Bronchial epithelial cell (primary cell): ENCODE results near the gene LDAH. TPM values are rescaled to one million over a fixed set of nuclear protein-coding genes. Genes with fewer than 3 reads are reported as not detected.

ENCODE experiments used
- DNase-seq: peaks from one replicate; pipeline ENCODE4 v3.0.0-alpha.2; 2010; ENCODE audit warnings: low read depth
- FAIRE-seq: peaks from 2 replicates; lab custom pipeline; 2011; peaks lifted over from hg19 to GRCh38; lab: Jason Lieb, UNC
- H3K27me3 ChIP-seq: 2 replicates; pipeline ENCODE4 v1.5.1; 2011; ENCODE audit warnings: low read length; ENCODE audit not compliant: control insufficient read depth, insufficient read depth
- H3K36me3 ChIP-seq: 2 replicates; pipeline ENCODE4 v1.5.1; 2011; ENCODE audit warnings: low read length; ENCODE audit not compliant: control insufficient read depth, insufficient read depth
- H3K4me3 ChIP-seq: 2 replicates; pipeline ENCODE4 v1.5.1; 2011; ENCODE audit warnings: mild to moderate bottlenecking, low read depth, low read length, control low read depth
- total RNA-seq: library from RNA; depleted of rRNA; stranded (reverse); fragments of >200 nt; gene quantifications from 2 replicates; pipeline ENCODE4 v1.2.1, GENCODE V29; 2014
- TF ChIP-seq, protein P1 (sequence below): IDR thresholded peaks from 2 replicates; pipeline ENCODE4 v1.5.1; 2011; ENCODE audit warnings: mild to moderate bottlenecking, moderate library complexity, low read length, control low read depth, inconsistent platforms; ENCODE audit not compliant: insufficient read depth, severe bottlenecking

Gene LDAH
- total RNA-seq, 1 donor from 2014 or later, result 8.4 TPM

GRCh38 chr2:20668451-20668850, 154.4 kb downstream of the LDAH start:
- FAIRE-seq (no peak), DNase-seq (no peak)
- Histone ChIP-seq H3K36me3 (no peaks in the 10 kb centered on the region), H3K27me3 (peaks cover 43% of the 10 kb centered on the region), H3K4me3 (no peak overlapping the region)
- TF ChIP-seq, protein P1, sequence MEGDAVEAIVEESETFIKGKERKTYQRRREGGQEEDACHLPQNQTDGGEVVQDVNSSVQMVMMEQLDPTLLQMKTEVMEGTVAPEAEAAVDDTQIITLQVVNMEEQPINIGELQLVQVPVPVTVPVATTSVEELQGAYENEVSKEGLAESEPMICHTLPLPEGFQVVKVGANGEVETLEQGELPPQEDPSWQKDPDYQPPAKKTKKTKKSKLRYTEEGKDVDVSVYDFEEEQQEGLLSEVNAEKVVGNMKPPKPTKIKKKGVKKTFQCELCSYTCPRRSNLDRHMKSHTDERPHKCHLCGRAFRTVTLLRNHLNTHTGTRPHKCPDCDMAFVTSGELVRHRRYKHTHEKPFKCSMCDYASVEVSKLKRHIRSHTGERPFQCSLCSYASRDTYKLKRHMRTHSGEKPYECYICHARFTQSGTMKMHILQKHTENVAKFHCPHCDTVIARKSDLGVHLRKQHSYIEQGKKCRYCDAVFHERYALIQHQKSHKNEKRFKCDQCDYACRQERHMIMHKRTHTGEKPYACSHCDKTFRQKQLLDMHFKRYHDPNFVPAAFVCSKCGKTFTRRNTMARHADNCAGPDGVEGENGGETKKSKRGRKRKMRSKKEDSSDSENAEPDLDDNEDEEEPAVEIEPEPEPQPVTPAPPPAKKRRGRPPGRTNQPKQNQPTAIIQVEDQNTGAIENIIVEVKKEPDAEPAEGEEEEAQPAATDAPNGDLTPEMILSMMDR, result no peak

DNA sequence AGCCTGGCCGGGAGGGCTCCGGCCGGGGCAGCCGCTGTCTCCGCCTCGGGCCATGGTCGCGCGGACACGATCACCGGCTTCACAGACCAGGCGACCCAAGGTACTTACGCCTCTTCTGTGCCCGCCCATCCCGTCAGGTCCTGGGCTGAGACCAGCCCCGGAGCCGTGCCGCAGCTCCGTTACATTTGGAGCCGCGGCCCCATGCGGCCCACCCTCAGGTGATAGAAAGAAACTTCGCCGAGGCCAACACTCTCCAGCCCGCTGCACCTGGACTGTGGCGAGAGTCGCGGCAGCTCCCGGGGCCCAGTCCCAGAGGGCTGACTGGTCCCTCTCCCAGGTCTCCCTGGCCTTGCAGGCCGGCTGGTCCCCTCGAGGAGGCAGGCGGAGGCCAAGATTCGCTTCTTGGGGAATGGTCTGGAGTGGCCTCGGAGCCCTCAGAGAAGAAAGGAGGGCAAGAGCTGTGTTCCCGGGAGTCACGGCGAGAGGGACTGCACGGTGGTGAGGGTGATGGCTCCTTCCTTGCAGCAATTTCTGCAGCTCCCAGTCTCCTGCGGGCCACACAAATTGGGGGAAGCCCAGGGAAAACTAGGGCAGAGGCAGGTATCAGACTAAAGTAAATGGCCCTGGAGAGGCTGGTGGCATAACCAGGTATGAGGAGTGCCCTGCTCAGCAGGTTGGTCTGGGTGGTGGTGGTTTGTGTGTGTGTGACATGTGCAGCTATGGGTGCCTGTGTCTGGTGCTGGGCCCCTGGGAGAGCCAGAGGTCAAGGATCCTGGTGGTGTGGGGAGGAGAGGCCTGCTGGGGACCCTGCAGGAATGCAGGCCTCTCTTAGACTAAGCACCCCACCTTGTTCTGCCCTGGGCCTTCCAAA, 155.1 kb downstream of the LDAH start:
- DNase-seq (no peak), FAIRE-seq (no peak)
- Histone ChIP-seq H3K36me3 (no peaks in the 10 kb centered on the region), H3K4me3 (peak overlapping the region; percentile 41), H3K27me3 (peaks cover 46% of the 10 kb centered on the region)
- TF ChIP-seq, protein P1, result no peak

DNA sequence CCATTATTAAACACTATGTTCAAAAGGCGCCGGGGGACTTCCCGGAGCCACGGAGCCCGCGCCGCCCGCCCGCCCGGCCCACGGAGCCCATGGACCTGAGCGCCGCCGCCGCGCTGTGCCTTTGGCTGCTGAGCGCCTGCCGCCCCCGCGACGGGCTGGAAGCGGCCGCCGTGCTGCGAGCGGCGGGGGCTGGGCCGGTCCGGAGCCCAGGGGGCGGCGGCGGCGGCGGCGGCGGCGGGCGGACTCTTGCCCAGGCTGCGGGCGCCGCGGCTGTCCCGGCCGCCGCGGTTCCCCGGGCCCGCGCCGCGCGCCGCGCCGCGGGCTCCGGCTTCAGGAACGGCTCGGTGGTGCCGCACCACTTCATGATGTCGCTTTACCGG, 155.8 kb downstream of the LDAH start:
- H3K4me3 ChIP-seq, result peak overlapping the region; percentile 41
- TF ChIP-seq, protein P1, result no peak
- H3K36me3 ChIP-seq, result no peaks in the 10 kb centered on the region
- FAIRE-seq, result no peak
- peaks cover 46% of the 10 kb centered on the region for H3K27me3 ChIP-seq
- no peak for DNase-seq

DNA sequence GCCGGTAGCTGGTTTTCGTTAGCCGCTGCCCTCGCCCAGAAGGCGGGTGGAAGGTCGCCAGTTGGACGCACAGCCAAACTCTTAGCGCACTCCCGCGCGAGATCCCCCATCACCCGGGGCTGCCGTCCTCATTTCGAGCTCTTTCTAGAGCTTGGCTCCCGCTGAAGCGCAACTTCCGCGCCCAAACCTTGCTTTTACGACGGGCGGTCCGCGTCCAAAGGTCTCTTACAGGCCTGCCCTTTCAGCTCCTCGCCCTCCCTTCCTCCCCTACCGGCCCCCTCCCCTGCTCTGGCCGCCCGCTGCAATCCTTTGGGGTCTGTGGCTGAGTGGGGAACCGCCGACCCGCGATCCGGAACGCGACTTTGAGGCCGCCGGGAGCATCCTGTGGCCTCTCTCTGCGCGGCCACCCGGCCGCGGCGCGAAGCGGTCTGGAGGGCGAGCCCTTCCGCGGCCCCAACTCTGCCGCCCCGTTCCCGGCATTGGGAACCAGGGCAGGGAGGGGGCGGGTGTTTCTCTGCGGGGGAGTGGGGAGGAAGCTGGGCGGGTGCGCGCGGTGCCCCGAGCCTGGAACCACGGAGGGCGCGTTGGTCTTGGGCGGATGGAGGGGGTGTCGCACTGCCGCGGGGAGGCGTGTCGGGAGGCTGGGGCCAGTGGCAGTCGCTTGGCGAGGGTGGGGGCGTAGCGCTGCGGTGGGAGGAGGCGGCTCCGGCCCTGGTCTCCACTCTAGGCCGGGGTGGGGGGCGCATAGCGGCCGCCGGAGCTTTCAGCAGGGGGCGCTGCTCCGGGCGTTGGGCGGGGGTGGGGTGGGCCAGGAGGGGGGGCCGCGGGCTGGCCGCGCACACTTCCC, 156.4 kb downstream of the LDAH start, which contains the start of gene GDF7:
TSS of gene GDF7 (plus strand) at position 841 of the 847 bp plus-strand sequence. CDS start 96 bp downstream, outside the sequence.
- Histone ChIP-seq H3K27me3 (peaks cover 46% of the 10 kb centered on the region), H3K36me3 (no peaks in the 10 kb centered on the region), H3K4me3 (peak within 1 kb of the TSS; percentile 41)
- TF ChIP-seq, protein P1, result peak; percentile 4
- DNase-seq (no peak), FAIRE-seq (no peak)

DNA sequence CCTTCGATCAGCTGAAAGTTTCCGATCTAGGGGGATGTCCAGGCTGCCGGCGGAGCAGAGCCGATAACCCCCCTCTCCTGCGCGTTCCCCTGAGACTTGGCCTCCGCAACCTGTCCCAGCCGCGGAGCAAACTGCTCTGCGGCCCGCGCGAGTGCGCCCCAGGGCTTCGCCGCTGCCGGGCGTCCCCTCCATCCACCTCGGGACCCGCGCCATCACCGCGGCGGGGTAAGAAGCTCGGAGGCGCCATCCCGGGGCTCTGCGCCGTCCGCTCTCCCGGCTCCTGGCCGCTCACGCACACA, 156.9 kb downstream of the LDAH start:
- H3K36me3 ChIP-seq, result no peaks in the 10 kb centered on the region
- H3K4me3 ChIP-seq, result no peak overlapping the region
- H3K27me3 ChIP-seq, result peaks cover 46% of the 10 kb centered on the region
- DNase-seq (no peak), FAIRE-seq (no peak)
- TF ChIP-seq, protein P1, result no peak
